Measurements from ENCODE around the gene TRAM2.

TRAM2 gene

GRCh38 chr6:52544602-52545405, 32.1 kb downstream of the TRAM2 start:
- no peak for DNase-seq

DNA sequence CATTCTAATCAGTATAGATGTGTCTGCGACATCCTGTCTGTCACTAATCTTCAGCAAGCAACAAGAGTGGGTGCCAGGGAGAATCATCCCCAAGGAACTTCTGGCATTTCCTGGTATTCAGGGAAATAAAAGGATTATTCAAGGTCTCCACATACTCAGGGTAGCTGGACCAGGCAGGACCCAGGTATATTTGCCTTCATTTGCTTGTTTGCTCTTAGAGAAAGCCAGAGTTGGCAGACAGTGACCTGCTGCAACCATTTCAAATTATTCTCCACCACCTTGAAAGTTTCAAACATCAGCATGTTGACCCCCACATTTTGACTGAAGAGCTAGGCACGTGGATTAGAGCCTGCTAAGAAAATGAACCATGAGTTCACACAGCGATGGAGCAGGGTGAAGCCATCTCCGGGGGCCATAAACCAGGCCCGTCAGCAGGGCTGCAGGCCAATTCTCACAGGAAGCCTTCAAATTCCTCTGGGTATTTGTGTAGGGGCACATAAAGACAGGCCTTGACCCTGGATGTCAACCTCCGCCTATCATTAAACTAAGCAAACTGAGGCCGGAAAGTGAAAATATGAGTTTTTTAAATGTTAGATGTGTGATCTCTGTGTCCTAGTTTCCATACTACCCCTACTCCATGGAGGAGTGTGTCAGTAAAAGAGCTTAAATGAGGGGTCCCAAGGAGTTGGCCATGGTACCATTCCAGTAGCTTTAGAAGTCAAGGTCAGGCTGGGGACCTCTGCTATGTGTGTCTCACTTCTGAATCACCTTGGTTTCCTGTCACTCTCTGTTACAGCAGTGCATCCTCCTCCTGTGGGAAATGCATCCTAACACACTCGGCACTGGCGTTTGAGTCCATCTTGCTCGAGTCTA, 32.9 kb downstream of the TRAM2 start:
- DNase-seq = no peak

DNA sequence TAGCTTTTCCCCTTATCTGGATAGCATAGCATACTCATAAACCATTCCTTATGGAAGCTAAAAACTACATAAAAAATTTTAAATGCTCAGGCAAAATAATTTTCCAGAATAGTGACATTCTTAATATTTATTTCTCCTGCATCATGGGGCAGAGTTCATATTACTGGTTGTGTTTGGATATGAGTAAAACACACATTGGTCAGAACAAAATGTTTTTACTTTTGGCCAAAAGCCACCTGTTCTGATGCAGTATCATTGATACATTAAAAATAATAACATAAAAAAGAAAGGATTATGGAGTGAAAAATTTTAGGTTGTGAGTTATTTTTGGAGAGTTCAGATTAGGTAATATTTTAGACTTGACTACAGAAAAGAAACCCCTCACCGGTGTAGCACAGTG, 33.6 kb downstream of the TRAM2 start:
- DNase-seq = no peak

DNA sequence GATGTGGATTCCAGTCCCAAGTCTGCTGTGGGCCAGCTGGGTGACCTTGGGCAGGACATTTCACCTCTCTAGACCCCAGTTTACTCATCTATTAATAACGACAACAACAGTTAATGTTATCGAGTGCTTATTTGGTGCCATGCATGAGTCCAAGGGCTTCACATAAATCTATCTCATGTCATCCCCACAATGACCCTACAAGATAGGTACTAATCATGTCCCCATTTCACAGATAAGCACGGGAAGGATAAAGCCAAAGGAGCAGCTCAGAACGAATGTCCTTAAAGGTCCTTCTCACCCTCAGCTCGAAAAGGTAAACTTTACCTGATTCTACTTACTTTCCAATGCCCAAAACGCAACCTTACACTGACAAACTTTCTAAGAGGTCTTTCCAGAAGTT, 35.7 kb downstream of the TRAM2 start:
- no peak for DNase-seq

GRCh38 chr6:52540286-52540902, 36.5 kb downstream of the TRAM2 start:
- no peak for DNase-seq

- no peak for DNase-seq
Observed at GRCh38 chr6:52539607-52540006, 37.3 kb downstream of the TRAM2 start.

GRCh38 chr6:52538901-52539354, 37.9 kb downstream of the TRAM2 start:
- DNase-seq = no peak

GRCh38 chr6:52538252-52538900, 38.5 kb downstream of the TRAM2 start:
- DNase-seq = no peak

GRCh38 chr6:52537001-52537753, 39.7 kb downstream of the TRAM2 start:
- DNase-seq = no peak

DNA sequence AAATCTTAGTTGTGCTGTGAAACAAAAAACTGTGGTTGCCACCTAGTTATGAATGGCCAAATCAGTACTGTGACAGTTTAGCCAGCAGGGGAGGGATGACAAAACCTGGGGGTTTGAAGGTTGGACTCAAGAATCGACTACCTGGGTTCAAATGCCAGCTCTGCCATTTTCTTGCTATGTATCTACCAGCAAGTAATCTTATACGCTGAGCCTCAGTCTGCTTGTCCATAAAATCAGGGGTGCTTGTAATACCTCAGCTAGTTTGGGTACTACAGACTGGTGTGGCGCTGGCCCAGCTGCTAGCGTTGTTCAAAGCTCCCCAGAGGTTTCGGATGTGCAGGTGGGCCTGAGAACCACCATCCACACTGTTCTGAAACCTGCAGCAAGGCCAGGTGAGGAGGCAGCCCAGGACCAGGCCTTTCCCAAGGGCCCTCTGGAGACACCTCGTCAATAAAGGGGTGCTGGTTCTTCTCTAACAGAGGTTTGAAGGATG, 40.4 kb downstream of the TRAM2 start:
- DNase-seq = no peak

DNA sequence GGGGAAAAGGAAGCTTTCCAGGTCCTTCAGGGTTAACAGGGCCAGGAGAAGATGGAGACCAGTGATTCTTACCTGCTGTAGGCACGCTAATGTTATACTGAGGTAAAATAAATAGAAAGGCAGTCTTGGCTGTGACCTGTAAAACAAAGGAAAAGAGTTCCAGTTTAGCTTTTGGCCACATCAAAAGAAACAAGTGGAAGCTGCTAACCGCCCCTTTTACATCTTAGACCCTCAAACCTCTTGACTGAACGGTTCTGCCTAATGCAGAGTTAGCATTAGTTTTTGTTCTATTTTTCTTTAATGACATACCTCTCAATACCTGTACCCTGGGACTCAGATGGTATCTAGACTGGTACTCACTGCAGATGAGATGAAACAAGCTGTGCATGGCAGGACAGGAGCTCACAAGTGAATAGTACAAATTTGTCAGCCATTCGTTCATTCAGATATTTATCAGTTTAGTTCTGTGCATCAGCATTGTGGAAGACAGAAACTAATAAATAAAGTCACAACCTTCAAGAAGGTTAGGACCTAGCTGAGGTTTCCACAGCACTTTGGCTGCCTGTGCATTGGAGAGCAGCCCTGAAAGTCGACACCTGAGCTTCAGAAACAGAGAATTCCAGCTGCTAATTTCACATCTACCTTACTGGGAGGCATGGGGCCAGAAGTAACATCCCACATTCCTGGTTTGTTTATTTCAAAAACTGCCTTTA, 41.0 kb downstream of the TRAM2 start:
- no peak for DNase-seq

DNA sequence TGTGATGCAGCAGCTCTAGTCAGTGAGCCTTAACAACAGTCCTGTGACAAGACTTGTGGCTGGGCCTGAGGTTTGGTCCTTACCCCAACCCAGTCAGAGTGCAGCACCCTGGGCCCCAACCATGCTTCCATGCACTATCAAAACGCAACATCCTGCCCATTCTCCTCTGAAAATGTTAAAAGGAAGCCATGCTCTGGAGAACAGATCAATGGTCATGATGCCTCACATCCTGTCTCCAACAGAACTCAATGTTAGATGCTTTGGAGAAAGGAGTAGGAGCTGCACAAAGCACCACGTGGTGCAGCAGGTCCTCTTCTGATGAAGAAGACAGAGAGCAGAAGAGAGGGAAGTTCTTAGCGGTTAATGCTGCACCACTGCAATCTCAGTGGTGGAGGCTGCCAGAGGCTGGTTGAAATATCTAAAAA, 41.9 kb downstream of the TRAM2 start:
- no peak for DNase-seq

DNA sequence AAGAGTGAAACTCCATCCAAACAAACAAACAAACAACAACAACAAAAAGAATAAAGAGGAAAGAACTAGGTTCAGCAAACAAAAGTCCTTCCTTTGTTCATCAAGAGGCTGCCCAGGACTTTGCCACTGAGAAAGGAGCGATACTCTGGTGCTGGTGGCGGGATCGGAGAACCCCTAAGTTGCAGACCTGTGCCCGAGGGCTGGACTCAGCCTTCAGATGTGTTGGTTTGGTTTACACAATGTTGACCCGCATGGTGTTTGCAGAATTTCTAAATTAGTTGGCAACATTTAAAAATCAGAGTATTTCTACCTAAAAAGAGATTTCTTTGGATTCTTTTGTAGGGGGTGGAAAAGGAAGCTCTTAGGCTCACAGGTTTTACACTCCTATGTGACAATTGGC, 42.5 kb downstream of the TRAM2 start:
- no peak for DNase-seq

DNA sequence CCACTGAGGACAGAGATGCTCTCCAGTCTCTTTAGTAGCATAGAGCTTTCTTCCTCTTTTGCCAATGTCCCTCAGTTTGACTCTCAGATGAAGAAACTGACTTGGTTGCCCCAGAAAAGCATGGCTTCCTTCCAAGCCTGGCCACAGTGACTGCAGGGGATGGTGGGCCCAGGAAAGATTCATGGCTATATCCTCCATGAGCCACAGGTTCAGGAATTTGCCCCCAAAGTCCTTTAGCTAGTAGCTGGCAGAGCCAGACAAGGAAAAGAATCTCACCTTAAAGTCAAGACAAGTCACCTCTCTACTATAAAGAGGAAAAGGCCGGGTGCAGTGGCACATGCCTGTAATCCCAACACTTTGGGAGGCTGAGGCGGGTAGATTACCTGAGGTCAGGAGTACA, 43.4 kb downstream of the TRAM2 start:
- DNase-seq = no peak

- no peak for DNase-seq
Observed at GRCh38 chr6:52532457-52532856, 44.4 kb downstream of the TRAM2 start.

DNA sequence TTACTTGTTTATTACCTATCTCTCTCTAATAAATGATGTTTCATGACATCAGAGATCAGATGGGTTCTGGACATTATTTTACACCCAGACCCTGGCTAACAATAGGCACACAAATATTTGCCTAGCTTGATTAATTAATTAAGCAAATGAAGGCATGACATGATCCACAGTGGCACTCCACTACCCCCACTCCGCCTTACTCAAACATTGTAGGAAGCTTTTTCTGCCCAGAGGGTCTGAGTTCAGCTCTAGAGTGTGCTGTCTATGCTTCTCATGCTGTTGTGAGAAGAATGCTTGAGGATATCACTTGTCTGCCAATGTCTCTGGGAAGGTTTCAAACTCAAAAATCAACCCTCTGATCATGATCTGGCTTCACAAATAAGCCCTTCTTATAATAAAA, 45.0 kb downstream of the TRAM2 start:
- DNase-seq = no peak

DNA sequence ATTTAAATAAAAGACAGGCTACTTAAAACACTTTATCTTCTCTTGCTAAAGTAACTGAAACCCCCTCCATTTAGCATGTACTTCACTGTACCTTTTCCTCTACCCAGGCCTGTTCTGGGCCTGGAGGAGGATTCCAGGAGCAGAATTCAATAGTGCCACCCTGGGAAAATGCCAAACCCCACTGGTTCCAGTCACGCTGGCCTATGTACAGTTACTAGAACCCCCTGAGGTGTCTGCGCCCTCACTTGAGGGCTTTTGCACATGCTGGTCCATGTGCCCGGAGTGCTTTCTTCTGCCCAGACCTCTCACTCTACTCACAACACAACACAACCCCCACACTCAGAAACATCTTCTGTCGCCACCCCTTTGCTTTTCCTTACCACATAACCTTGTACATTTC, 45.5 kb downstream of the TRAM2 start:
- no peak for DNase-seq

DNA sequence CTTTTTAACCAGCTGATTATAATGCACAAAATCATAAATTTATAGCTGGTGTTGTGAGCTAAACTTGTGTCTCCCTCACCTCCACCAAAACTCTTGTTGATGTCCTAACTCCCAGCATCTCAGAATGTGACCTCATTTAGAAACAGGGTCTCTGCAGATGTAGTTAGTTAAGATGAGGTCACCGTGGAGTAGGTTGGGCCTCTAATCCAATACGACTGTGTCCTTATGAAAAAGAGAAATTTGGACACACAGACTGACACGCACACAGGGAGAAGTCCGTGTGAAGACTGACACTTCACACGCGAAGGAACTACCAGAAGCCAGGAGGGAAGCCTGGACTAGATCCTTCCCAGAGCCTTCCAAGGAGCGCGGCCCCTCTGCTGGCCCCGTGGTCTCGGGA, 46.5 kb downstream of the TRAM2 start:
- DNase-seq = no peak

DNA sequence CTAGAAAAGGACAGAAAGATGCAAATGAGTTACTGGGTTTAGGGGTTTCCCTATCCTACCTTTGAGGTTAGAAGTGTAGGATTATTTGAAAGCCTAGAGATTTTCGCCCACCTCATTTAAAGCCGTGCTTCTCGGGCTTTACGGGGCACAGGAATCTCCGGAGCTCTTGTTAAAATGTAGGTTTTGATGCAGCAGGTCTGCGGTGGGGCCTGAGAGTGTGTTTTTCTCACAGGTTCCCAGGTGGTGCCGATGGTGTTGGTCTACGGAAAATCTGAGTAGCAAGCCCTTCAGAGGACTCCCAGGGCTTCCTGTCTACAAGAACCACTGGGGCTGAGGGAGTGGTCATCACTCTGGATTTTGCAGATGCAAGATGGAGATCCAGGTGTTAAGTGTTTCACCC, 47.5 kb downstream of the TRAM2 start:
- no peak for DNase-seq

DNA sequence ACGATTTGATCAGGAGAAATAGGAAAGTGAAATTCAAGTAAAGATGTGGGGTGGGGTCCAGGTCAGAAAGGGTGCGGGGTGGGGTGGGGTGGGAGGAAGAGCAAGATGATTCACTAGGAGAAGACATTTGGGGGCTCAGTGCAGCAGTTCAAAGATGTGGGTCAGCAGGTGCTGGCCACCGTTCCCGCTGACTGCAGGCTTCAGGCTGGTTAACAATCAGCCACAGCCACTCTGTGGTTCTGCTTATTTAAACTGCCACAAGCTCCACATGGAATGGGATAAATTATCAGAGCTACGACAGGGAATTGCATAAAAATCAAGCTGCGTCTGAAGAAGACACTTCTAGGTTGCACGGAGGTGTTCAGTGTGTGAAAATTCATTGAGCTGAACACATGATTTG, 49.4 kb downstream of the TRAM2 start:
- no peak for DNase-seq

GRCh38 chr6:52526634-52527033, 50.2 kb downstream of the TRAM2 start:
- DNase-seq = no peak

GRCh38 chr6:52524918-52525317, 51.9 kb downstream of the TRAM2 start:
- no peak for DNase-seq
